Mucosa of descending colon (tissue), 3 donors: ENCODE measurements around the gene RILP. TPM values are rescaled to one million over a fixed set of nuclear protein-coding genes. Genes with fewer than 3 reads are reported as not detected.

Experiments
- ATAC-seq: fragments of 200-7000 bp; cut with Tn5 transposase; one replicate; pipeline ENCODE4 v1.9.1; 2020; ENCODE audit warnings: mild to moderate bottlenecking, moderate library complexity
- DNase-seq, 3 donors: peaks; one replicate each; pipeline ENCODE4 v3.0.0-alpha.2; 2020
- H3K36me3 ChIP-seq: fragments of 200-600 bp; one replicate; pipeline ENCODE4 v1.8.0; 2021; ENCODE audit warnings: low read depth, mild to moderate bottlenecking
- H3K4me1 ChIP-seq: fragments of 200-600 bp; one replicate; pipeline ENCODE4 v1.8.0; 2021; ENCODE audit warnings: low read depth, mild to moderate bottlenecking
- H3K4me3 ChIP-seq: fragments of 200-600 bp; one replicate; pipeline ENCODE4 v1.8.0; 2021; ENCODE audit warnings: mild to moderate bottlenecking
- H3K9me3 ChIP-seq: fragments of 200-600 bp; one replicate; pipeline ENCODE4 v1.8.0; 2021; ENCODE audit warnings: mild to moderate bottlenecking
- intact Hi-C, 2 donors: fragments of 100-400 bp; cut with DNase I in 1 of 2; cut with micrococcal nuclease in 1 of 2; formaldehyde crosslinking; loops; one replicate each; pipeline versions ENCODE4 v1.11.0 to v1.11.1; 2022; cut with DNase I, micrococcal nuclease
- total RNA-seq, 3 donors: library from RNA; stranded (reverse); fragmentation: NEBNext Ultra II Directional in 2 of 3; extraction: Animal tissue kit (Norgen Biotek cat#: 25700) in 2 of 3; gene quantifications; one replicate each; pipeline versions ENCODE4 v1.2.1 to v1.2.4, GENCODE V29; 2021 to 2023
- TF ChIP-seq, protein P1 (sequence below): fragments of 200-600 bp; IDR thresholded peaks from one replicate; pipeline ENCODE4 v1.8.0; 2022; ENCODE audit warnings: antibody characterized with exemption, mild to moderate bottlenecking
- donor health status: DM: no; HTN: no; CAD: no; lungs with moderate emphysema.
- donor health status: DM: no; HTN: no; CAD: no.
- donor health status: DM: no; HTN: yes; CAD: no.

RILP gene
- total RNA-seq, 3 donors from 2014 or later: 33.3 to 71.6 (median 41.0) TPM

- ATAC-seq (no peak), DNase-seq (no peak)
- H3K4me3 ChIP-seq: no peak overlapping the region
- TF ChIP-seq, protein P1, sequence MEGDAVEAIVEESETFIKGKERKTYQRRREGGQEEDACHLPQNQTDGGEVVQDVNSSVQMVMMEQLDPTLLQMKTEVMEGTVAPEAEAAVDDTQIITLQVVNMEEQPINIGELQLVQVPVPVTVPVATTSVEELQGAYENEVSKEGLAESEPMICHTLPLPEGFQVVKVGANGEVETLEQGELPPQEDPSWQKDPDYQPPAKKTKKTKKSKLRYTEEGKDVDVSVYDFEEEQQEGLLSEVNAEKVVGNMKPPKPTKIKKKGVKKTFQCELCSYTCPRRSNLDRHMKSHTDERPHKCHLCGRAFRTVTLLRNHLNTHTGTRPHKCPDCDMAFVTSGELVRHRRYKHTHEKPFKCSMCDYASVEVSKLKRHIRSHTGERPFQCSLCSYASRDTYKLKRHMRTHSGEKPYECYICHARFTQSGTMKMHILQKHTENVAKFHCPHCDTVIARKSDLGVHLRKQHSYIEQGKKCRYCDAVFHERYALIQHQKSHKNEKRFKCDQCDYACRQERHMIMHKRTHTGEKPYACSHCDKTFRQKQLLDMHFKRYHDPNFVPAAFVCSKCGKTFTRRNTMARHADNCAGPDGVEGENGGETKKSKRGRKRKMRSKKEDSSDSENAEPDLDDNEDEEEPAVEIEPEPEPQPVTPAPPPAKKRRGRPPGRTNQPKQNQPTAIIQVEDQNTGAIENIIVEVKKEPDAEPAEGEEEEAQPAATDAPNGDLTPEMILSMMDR: no peak
- H3K9me3 ChIP-seq: no peaks in the 10 kb centered on the region
- H3K4me1 ChIP-seq: peaks cover 11% of the 10 kb centered on the region
- intact Hi-C loops: no loop called here
- H3K36me3 ChIP-seq: no peaks in the 10 kb centered on the region
These were observed 9.2 kb downstream of the RILP start for GRCh38 chr17:1640329-1641064.

DNA sequence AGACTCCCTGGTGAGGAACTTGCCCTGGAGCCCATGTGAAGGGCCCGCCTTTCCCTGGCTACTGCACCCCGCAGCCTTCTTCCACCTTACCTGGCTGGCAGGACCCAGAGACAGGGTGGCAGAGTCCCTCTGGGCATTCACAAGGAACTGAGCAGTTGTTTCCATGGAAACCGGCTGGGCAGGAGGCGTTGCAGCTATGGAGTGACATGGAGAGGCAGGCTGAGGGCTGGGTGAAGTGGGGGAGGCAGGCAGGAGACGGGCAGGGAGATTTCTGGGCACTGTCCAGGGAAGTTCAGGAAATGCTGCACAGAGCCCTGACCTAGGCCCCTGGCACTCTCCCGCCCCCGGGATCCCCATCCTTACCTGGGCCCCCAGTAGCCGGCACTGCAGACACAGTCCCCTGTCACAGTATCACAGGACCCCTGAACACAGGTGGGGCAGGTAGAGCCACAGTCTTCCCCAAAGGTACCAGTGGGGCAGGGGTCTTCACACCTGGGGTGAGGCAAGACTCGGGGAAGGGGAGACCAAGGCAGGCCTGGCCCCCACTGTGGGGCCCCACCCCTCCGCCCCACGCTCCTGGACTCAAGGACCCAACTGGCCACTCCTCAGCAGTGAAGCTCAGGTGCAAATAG is 10.0 kb downstream of the RILP start:
- H3K4me3 ChIP-seq: no peak overlapping the region
- no peak for ATAC-seq
- intact Hi-C loops: no loop called here

DNA sequence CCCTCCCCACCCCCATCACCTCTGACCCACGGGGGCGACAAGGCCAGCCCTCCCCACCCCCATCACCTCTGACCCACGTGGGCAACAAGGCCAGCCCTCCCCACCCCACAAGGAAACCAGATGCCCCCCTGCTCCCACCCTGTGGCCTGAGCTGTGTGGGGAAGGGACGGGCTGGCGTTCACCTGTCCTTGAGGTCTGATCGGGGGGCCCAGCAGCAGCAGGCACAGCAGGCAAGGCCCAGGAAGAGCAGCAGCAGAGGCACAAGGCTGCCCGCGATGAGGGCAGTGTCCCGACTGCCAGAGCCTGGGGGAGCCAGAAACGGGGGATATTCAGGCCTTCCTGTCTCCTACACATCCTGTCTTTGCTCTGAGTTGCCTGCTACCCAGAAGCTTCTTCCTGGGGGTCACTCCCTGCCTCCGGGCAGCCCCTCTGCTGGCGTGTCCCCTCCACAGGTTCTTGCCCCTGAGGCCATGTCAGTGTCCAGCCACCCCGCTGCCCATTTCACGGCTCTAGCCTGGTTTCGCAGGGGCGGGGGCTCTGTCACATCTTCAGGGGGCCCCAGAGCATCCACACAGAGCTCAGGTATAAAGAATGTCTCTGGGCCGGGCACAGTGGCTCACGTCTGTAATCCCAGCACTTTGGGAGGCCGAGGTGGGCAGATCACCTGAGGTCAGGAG is 10.9 kb downstream of the RILP start:
- intact Hi-C loops: no loop called here
- TF ChIP-seq, protein P1: no peak

More for the DNA sequence above, 10.0 kb downstream of the RILP start:
- H3K36me3 ChIP-seq: no peaks in the 10 kb centered on the region
- no peak for DNase-seq
- H3K4me1 ChIP-seq: peaks cover 10% of the 10 kb centered on the region
- H3K9me3 ChIP-seq: no peaks in the 10 kb centered on the region
- TF ChIP-seq, protein P1: no peak

DNA sequence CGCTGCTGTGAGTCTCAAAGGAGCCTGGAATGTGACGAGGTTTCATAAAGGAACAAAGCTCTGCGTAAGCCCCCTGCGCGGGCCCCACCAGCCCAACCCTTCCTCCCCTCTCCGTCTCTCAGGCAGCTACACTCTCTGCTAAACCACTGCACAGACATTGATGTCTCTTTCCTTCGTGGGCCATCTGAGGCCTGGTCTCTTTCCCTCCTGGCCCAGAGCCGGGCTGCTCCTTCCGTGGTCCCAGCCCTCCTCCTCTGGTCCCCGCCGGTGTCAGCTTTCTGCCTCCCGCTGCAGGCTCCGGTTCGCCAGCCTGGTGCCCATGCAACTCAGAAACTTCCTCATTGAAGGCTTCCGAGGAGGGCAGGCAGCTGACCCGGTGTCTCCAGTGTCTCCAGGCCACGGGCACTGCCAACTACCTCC is 11.5 kb downstream of the RILP start:
- intact Hi-C loops: no loop called here
- no peaks in the 10 kb centered on the region for H3K9me3 ChIP-seq
- no peak overlapping the region for H3K4me3 ChIP-seq
- TF ChIP-seq, protein P1: no peak
- ATAC-seq (no peak), DNase-seq (peak in 1 of 3 donors; percentile 51)
- no peaks in the 10 kb centered on the region for H3K4me1 ChIP-seq
- no peaks in the 10 kb centered on the region for H3K36me3 ChIP-seq

More for the DNA sequence above, 10.9 kb downstream of the RILP start:
- DNase-seq (no peak), ATAC-seq (no peak)
- no peaks in the 10 kb centered on the region for H3K9me3 ChIP-seq
- no peaks in the 10 kb centered on the region for H3K36me3 ChIP-seq
- H3K4me1 ChIP-seq: peaks cover under 1% of the 10 kb centered on the region
- no peak overlapping the region for H3K4me3 ChIP-seq

GRCh38 chr17:1636732-1637285 is 12.9 kb downstream of the RILP start:
- H3K4me3 ChIP-seq: no peak overlapping the region
- no peaks in the 10 kb centered on the region for H3K9me3 ChIP-seq
- ATAC-seq (no peak), DNase-seq (no peak)
- intact Hi-C loops: no loop called here
- H3K36me3 ChIP-seq: no peaks in the 10 kb centered on the region
- no peaks in the 10 kb centered on the region for H3K4me1 ChIP-seq
- TF ChIP-seq, protein P1: no peak
